Right hindlimb (tissue), 1 donor: ENCODE measurements around the gene DNAJB2.
"Not testable (repeated sequence)": the region's sequence is repeated elsewhere in the genome, so short reads cannot be mapped to it uniquely, and the experiment has no call there.

Source experiments
- DNase-seq: peaks from one replicate; pipeline ENCODE4 v3.0.0-alpha.2; 2018

The DNAJB2 gene

DNA sequence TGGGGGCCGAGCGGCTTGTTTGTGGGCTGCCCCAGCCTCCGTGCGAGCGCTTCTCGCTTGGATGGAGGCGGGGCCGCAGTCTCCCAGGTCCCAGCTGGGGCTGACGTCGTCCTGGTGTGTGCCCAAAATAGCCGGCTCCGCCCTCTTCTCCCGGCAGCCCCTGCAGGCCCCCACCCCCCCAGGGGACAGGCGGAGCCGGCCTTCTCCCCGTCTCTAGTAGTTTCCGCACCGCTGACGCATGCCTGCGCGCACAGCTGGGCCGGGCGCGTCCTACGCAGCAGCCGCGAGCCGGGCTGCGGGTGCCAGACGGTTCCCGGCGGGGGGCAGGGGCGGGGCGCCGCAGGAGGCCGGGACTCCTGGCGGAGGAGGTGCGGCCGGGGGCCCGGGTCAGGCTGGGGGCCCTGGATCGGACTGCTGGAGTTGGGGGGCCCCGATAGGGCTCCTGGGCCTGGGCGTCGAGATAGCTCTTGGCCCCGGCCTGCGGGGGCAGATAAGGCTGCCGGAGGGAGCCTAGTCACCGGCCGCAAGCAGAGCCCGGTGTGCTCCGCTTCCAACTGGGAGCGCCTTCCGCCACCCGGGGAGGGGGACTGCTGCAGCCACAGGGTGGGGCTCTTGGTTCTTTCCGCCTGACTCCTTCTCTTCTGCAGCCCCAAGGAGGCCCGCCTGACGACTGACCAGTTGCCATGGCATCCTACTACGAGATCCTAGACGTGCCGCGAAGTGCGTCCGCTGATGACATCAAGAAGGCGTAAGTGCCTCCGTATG lies at the start of gene DNAJB2:
TSS of gene DNAJB2 (plus strand) at position 216 of the 765 bp plus-strand sequence. CDS start at position 684, 468 bp downstream.
- DNase-seq, result peak; percentile 99

DNA sequence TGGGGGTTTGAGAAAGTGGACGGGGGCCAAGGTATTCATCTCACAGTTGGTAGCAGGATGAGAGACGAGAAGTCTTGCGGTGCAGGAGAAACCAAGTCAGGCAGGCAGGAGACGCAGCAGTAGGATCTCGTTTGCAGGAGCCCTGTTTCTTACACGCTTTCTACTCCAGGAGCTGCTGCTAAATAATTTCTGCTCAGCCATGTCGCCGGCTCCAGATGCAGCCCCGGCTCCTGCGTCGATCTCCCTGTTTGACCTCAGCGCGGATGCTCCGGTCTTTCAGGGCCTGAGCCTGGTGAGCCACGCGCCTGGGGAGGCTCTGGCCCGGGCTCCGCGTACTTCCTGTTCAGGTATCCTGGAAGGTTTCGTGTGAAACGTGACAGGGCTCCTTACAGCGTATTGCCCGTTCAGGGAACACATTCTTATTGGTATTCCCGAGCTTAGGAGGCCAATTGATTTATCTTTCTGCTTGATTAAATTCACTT lies 49.1 kb upstream of the DNAJB2 start:
- no peak for DNase-seq

DNA sequence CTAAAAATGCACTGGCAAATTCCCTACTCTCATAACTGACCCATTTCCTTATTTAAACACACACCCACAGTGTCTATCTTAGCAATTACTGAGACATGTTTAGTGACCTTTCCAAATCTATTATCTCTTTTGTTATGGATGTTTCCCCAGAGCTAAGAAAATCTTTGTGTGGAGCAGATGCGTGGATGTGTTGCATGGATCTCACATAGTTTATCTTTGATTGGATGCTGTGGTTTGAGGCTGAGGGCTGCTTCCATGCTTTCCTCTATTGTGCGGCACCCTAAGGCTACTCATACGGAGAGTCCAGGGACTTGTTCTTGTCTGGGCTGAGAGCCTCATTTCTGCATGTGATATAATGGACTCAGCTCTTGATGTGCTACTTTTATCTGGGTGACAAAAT lies 44.8 kb upstream of the DNAJB2 start:
- no peak for DNase-seq

DNA sequence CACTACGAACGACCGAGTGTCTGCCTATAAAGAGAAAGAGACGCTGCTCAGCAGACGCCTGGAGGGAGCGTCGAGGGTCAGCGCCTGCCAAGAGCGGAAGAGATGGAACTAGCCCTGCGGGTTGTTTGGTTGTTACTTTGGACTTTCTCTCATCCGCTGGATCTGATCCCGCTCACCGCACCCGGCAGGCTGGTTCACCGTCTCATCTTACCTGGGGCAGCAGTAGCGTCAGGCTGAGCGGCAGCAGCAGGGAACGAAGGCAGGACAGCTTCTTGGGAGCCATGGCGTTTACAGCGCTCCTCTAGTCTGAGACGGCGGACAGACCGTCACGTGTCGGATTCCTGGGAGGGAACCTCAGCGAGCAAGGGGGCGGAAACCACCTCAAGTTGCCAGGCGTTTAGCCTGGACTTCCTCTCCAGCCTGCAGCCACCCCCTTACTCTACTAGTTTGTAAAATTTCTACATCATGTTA lies 35.8 kb upstream of the DNAJB2 start:
- DNase-seq, result peak; percentile 51

DNA sequence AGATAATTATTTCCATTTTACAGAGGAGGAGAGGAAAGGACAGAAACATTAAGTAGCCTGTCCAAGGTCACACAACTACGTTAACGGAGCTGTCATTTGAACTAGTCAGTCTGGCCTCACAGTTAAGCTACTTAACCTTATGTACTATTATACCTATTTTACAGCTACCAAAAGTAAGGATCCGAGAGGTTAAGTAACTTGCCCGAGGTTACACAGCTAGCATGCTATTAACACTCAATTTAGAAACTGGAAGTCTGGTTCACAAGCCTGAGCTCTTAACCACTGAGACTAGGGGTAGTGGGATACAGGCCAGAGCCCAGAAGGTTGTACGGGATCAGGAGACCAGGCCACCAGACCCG lies 34.4 kb upstream of the DNAJB2 start:
- no peak for DNase-seq

DNA sequence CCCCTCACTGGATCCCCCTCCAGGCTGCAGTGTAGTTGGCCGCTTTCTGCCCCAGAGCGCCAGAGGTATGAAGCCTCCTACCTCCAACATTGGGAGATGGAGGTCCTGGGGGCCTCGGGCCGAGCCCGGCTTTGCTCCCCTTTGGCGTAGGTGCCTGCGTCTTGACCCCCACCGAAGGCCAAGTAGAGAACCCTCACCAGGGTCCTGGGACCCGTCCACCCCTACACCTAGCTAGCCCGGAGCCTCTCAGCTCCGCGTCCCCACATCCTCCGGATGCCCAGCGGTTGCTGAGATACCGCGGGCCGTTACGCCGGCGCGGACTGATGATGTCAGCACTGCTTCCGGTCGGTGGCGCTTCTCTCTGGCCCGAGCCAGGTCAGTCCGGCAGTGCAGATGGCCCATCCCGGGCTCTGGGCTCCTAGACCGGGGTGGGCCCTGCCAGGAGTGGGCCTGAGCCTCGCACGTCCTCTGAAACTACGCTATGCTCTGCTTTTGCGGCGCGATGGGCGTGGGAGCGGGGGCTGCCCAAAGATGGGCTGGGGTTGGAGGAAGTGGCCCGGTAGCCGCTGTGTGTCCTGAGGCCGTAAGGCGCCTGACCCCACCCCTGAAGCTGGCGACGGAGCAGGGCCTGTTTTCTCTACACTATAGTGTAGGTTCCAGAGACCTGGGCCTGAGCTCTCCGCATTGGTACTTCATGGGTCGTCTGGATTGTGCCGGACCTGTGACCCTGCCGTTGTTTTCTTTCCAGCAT lies 33.8 kb upstream of the DNAJB2 start, which contains the start of the genes GLB1L and STK16:
TSS of gene GLB1L (minus strand) at position 297 of the 751 bp plus-strand sequence. CDS start 1,871 bp downstream, outside the sequence.
TSS of gene STK16 (plus strand) at position 332 of the 751 bp plus-strand sequence. CDS start 521 bp downstream, outside the sequence.
- peak; percentile 95 for DNase-seq

DNA sequence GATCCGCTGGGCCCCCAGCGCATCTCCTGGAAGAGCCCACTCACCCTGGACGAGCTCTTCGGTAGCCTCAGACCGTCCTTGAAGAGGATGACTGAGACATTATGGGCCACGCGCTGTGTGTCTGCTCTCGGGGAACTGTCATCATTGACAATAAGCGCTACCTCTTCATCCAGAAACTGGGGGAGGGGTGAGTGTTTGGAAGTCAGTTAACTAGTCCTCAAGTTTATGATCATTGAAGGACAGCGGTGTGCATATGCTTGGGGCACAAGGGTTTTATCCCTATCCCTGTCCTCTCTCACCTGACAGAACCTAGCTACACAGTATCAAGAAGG lies 33.3 kb upstream of the DNAJB2 start:
- DNase-seq, result no peak

DNA sequence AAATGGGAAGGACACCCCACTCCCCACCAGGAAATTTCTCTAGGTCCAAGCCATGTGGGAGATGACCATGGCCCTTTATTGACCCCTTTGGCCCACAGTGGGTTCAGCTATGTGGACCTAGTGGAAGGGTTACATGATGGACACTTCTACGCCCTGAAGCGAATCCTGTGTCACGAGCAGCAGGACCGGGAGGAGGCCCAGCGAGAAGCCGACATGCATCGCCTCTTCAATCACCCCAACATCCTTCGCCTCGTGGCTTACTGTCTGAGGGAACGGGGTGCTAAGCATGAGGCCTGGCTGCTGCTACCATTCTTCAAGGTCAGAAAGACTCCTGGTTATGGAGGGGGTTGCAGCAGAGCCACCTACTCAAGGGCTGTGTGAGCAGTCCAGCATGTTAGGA lies 32.6 kb upstream of the DNAJB2 start:
- no peak for DNase-seq

DNA sequence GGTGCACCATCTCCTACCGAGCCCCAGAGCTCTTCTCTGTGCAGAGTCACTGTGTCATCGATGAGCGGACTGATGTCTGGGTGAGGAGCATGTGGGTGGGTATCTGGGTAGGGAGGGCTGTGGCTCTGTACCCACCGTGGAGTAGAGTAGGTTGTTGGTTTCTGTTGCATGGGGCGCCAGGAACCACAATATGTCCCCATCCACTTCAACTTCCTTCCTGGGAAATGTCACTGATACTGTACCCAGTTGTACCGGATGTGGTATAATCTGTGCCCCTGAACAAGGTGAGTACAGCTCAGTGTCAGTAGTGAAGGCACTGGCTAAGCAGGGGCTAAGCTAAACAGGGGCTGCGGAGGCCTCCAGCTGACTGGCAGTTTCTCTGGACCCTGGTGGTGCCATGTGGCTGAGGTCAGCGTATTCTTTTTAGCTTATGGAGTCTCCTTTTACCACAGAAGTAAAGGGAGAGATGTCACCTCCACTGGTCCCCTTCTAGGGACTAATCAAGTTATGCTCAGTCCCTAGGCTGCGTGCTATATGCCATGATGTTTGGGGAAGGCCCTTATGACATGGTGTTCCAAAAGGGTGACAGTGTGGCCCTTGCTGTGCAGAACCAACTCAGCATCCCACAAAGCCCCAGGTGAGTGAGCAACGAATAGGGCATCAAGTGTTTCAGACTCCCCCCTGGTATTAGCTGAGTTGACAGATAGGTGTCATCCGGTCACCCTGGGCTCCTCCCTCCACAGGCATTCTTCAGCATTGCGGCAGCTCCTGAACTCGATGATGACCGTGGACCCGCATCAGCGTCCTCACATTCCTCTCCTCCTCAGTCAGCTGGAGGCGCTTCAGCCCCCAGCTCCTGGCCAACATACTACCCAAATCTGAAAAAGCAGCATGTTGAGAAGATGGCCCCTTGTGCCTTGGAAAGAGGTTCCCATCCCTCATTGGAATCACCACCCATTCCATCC lies 31.2 kb upstream of the DNAJB2 start:
- no peak for DNase-seq

DNA sequence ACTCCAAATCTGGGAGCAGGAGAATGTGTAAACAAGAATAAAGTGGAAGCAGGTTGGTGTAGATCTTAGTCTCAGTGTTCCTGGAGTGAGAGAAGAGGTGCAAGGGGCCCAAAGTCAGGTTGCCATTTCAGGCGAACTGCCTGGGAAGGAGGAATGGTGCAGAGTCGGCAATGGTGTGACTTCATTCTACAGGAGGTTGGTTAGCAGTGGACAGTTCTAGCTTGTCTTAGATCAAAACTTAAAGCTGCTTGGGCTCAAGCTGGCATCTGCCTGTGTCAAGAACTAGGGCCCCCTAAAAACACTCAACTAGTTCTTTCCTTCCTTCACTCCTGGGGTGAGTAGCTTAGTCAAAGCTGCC lies 30.3 kb upstream of the DNAJB2 start:
- no peak for DNase-seq

DNA sequence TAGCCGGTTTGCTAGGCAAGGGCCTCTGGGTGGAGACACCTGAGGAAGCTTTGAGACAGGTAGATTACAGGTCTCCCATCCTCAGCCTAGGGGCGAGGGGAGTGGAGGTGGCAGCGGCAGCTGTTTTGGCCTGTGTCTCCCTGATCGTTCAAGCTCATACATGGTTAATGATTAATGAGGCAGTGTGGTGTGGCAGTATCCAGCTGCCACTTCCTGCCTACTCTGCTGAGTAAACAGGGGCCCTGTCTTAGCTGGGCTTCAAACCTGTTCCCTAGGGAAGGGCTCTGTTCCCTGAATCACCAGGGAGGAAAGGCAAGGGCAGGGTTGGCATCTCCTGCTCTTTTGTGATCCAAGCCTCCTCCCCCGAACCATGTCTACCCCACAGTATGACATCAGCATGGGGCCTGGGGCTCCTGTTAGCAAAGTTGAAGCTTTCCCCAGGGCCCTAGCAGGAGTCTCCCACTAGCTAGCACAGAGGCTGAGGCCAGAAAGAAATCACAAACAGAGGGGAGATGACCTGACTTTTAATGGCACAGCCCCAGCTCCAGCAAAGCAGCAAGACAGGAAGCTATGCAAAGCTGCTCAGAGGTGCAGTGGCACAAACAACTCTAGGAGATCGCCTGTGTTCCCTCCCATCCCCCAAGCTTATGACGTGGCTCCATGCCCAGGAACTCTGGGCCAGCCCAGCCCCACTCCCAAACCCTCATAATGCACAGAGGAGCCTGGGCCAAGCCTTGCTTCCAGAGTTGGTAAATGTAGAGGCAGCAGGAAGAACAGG lies 29.8 kb upstream of the DNAJB2 start:
- DNase-seq, result peak; percentile 77

DNA sequence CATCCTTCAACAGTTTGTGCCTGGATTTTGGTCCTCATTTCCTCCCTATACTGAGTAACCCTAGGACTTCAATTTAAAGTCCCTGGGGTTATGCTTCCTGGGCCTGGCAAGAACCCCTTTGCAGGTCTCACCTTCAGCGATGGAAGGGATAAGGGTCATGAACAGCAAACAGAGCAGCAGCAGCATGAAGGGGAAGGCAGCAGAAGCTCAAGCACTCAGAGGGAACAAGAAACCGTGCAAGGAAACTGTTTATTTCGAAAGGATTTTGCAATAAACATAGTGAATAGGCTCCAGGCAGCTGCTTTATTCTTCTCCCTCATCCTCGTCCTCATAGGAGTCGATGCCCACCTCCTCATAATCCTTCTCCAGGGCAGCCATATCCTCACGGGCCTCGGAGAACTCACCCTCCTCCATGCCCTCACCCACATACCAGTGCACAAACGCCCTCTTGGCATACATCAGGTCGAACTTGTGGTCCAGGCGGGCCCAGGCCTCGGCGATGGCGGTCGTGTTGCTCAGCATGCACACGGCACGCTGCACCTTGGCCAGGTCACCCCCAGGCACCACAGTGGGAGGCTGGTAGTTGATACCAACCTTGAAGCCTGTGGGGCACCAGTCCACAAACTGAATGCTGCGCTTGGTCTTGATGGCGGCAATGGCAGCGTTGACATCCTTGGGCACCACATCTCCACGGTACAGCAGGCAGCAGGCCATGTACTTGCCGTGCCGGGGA lies 29.0 kb upstream of the DNAJB2 start:
- no peak for DNase-seq

DNA sequence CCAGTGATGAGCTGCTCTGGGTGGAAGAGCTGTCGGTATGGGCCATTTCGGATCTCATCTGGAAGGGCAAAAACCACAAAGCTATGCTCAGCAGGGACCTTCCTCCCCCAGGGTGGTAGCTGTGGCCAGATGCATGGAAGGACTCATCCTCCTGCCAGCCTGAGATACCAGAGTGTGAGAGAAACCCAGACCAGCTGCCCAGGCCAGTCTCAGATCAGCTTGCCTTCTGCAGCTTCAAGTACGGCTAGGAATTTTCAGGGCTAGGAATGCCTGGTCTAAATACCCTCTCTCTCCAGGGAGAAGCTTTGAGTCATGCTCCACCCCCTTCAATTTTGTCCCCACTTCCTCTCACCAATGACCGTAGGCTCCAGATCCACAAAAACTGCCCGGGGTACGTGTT lies 27.5 kb upstream of the DNAJB2 start:
- no peak for DNase-seq

DNA sequence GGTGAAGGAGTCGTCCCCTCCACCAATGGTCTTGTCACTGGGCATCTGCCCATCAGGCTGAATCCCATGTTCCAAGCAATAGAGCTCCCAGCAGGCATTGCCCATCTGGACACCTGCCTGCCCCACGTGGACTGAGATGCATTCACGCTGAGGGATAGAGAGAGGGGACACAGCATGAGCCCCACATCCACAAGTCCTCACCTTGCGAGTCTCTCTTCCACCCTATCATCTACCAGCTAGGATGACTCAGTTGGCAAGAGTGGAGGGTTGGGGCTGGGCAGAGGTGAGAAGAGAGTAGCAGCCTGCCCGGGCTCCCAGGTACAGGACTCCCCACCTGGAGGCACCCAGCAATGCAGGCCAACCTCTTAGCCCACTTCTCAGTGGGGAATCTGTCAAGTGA lies 27.1 kb upstream of the DNAJB2 start:
- no peak for DNase-seq

DNA sequence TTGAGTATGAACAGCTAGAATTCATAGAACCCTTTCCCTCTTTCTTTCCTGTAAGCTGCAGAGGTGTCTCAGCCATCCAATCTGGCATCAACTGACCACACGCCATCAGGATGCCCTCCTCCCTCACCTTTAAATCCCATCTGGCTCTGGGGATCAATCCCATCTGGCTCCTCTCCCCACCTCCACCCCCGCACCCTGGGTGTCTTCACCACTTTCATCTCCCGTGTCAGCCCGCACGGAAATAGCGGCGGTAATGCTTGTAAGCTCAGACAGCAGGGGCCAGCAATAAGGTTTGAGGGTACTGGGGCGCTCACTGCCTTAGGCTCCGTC lies 26.6 kb upstream of the DNAJB2 start:
- DNase-seq, result no peak

DNA sequence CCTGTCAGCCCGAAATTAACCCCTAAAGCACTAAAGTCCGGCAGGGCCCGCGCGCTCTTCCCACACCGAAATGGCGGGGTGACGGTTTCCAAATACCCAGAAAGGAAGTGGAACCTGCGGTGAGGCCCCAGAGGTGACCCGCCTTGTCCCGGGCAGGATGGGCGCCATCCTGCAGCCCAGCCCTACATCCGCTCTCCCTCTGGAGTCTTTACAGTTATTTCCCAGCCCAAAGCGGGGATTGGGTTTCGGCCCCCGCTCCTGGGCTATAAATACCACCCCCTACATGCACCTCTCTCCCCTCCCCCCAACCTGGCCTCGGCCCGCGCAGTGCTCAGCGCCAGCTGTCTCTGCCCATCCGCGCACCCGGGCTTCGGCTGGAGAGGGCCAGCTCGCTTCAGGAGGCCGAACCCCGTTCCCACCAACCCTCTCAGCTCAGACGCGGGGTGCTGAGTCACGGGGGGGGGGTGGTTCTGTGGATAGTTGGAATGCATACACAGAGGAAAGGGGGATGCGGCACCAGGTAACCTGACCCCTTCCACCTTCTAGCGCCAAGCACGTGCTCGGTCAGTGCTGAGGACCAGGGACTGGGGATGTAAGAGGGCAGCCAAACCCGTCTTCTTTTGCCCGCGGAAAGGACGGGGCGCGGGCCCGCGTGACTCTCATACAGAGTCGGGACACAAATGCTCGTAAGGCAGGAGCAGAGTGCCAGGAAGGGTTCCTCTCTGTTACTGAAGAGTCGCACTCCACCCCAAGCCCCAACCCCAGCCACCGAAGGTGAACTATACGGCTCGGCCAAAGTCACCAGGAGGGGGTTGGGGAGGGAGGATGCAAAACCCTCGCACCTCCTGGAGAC lies 26.0 kb upstream of the DNAJB2 start, which contains the start of gene TUBA4B:
TSS of gene TUBA4B (plus strand) at position 344 of the 853 bp plus-strand sequence. CDS start at position 509, 165 bp downstream.
- DNase-seq, result peak; percentile 65

DNA sequence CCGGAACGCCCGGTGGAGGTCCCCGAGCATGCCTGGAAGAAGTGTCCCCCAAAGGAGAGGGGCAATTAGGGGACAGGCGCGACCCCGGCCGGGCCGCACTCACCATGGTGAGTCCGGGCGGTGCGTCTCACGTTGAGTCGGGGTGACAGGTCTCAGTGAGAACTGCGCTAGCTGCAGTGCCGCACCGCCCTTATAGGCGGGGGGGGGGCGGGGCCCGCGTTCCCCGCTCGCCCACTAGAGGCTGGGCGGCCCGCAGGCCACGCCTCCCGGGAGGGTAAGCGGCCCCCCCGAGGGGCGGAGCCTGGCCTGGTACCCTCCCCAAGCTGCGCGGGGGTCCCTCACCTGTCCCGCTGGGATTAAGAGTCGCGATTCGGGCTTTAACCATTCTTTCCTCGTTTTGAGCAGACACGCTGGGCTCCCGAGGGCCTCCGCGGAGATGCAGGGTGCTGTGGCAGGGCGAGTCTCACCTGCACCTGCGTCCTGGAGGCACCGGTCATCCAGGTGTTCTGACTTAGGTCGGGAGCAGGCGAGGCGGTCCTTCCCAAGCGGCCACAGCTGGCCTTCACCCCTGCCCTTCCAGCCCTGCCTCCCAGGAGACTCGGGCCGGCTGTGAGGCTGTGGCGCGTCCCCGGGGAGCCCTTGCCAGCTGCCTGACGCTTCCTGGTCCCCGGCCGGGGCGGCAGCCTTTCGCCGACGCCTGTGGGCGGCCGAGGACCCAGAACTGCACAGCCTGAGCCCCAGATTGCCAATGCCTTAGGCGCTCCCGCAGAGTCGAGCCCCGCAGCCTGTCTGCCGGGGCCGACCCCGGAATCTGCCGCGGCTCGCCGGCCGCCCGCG lies 25.2 kb upstream of the DNAJB2 start, which contains the start of gene TUBA4A:
TSS of gene TUBA4A (minus strand) at position 166 of the 837 bp plus-strand sequence. CDS start at position 106, 60 bp downstream.
- peak; percentile 65 for DNase-seq

DNA sequence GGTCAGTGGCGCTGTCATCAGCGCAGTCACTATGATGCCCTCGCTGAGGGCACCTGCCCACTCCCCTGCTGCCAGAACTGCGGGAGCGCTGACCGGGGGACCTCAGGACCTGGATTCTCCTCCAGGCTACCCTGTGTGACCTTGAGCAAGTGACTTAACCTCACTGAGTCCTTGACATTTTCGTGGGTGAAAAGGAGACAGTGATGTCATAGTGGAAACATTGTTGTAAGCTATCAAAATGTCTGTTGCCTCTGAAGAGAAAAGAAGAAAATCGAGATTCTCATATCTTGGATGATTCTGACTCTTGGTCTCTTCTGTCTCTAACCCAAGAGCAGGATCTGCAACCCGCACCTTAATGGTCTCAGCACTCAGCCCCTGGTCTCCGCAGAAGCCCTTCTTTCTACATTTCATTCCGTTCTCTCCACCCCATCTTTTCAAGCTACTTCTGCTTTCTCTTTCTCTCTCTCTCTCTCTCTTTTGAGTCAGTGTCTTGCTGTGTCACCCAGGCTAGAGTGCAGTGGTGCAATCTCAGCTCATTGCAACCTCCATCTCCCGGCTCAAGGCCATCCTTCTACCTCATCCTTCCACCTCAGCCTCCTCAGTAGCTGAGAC lies 24.5 kb upstream of the DNAJB2 start:
- DNase-seq, result no peak

DNA sequence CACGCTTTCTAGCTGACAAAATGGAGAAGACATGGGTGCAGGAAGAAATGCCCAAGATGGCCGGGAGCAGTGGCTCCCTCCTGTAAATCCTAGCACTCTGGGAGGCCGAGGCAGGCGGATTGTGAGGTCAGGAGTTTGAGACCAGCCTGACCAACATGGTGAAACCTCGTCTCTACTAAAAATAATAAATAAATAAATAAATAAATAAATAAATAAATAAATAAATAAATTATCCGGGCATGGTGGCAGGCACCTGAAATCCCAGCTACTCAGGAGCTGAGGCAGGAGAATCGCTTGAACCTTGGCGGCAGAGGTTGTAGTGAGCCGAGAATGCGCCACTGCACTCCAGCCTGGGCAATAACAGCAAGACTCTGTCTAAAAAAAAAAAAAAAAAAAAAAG lies 20.2 kb upstream of the DNAJB2 start:
- DNase-seq, result not testable (repeated sequence)
